ENCODE results near the gene GJD2. TPM values are rescaled to one million over a fixed set of nuclear protein-coding genes. Genes with fewer than 3 reads are reported as not detected.

Gene GJD2
- 0.11 TPM for total RNA-seq
- long read RNA-seq, result 0 reads

DNA sequence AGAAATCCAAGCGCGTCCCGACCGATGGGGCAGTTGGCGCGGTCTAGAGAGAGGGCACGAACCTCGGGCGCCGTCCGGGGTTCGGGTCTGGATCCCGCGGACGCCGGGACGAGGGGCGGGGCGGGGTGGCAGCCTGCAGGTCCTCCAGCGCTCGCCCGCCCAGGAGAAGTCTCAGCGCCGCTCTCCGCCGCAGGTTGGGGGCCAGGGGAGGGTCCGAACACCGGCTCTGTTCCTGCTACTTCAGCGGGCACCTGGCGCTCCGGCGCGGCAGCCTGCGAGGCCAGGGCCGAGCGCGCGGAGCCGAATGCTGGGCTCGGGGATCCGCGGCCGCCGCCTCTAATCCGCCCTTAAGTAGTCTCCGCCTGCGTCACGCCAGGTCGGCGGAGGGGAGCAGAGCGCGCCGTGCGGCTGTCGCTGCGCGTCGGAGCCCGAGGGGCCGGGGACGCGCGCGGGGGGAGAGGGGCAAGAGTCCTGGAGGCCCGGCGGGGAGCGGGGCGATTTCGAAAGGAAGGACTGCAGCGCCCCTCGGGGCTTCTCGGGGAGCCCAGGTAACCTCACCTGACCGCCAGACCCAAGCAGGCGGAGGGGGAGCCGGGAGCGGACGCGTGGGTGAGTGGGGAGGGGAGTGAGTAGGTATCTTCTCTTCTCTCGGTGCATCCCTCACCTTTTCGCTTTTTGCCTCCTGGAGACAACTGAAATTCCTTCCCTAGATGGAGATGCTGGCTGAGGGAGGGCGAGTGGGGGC, at the start of gene GJD2:
TSS of gene GJD2 (minus strand) at position 325 of the 745 bp plus-strand sequence. CDS start 510 bp downstream, outside the sequence.
- DNase-seq (ENCODE audit: low spot score), result no peak
- intact Hi-C loops (cut with DNase I), result no loop called here

DNA sequence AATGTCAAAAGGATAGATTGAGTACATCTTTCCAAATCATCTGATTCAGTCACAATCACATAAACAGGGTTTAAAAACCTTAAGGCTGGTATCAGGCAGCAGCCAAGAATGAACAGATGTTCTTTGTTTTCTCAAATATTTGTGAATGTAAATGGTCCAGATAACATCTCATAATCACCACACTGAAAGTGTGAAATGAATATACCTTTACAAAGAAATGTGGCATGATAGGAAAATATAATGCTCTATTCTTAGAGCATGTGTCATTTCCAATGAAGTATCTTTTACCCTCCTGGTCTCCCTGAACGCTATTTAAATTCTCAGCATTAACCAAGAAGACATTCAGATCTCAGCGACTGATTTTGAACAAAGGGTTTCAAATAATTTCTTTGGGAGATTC, 49.3 kb upstream of the GJD2 start:
- DNase-seq (ENCODE audit: low spot score), result no peak
- intact Hi-C loops (cut with DNase I), result no loop called here

GRCh38 chr15:34802803-34803750, 48.3 kb upstream of the GJD2 start:
- DNase-seq (ENCODE audit: low spot score), result no peak
- intact Hi-C loops (cut with DNase I), result no loop called here

DNA sequence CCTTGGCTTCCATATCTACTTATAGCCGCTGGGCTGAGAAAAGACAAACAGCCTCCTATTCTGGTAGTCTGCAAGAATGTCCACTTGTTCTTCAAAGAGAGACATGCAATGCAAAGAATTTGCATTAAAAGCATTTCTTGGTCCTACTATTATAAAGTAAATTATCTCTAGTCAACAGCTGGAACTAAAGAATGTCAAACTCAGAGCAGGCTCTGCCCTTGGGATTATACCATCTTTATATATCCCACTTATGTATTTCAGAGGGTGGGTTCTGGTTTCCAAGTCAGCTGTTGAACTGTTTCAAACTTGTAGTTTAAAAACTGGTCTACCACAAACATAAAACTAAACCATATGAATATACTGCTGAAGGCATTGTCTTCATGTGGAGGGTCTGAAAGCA, 47.6 kb upstream of the GJD2 start:
- no peak for DNase-seq (ENCODE audit: low spot score)
- intact Hi-C loops (cut with DNase I), result no loop called here

DNA sequence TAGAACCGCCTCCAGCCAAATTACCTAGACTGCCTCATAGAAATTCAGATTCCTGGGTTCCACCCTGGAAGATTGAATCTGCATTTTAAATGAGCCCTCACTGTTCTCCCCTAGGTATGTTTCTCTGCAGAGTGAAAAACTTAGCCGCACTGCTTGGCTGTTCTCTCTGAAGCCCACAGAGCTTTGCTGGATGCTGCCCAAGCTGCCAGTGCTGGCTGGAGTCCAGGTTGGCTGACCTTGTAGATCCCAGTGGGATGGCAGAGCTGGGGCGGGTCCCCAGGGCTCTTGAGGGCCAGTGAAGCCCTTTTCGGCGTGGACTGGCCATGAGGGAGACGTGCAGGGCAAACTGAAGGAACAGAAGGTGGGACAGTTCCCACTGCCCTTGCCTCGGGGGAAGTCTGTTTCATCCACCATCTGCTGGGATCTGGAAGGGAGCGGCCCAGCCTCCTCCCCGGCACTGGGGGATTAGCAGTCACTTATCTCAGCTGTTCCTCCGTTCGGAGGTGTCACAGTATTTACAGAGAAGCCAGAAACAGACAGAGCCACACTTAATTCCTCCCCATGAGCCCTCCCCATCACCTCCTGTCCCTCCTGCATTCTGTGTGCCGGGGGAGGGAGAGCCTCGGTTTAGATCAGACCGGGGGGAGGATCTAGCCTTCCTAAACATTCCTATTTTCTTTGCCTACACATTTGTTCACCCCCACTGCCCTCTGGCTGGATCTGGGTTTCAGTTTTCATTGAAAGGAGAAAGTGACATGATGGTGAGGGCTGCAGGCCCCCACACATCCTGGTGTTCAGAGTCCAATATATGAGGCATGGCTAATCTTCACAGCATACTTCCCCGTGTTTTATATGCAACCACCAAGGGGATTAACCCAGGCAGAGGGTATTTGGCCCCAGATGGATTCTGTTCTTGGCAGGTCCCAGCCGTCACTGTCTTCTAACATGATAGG, 44.6 kb upstream of the GJD2 start:
- intact Hi-C loops (cut with DNase I), result loop anchor here (10.0 kb wide), 1 partner anchor 55 kb away; no protein-coding TSS in a partner anchor
- peak; percentile 90 for DNase-seq (ENCODE audit: low spot score)

DNA sequence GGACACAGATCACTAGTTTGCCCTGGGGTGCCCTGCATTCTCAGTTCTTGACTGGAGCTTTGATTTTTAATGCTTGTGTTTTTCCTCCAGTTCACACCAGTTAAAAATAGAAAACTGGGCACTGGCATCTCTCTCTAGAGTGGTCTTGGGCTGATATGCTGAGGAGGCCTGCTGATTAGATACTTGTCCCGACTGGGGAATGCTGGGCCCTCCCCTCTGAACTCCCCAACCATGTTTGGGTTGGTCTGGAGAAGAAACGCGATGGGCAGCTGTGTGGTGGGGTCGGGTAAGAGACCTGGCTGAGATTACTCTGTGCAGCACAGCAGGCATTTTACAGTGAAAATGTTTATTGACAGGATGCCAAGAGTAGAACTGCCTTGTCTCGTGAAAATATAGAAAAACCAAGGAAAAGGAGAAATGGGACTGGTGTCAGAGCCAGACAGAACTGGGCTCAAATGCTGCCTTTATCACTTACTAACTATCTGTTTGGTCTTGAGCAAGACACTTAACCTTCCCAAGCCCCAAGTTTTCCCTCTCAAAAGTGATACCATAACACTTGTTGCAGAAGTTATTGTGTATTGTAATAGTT, 42.1 kb upstream of the GJD2 start:
- no peak for DNase-seq (ENCODE audit: low spot score)

DNA sequence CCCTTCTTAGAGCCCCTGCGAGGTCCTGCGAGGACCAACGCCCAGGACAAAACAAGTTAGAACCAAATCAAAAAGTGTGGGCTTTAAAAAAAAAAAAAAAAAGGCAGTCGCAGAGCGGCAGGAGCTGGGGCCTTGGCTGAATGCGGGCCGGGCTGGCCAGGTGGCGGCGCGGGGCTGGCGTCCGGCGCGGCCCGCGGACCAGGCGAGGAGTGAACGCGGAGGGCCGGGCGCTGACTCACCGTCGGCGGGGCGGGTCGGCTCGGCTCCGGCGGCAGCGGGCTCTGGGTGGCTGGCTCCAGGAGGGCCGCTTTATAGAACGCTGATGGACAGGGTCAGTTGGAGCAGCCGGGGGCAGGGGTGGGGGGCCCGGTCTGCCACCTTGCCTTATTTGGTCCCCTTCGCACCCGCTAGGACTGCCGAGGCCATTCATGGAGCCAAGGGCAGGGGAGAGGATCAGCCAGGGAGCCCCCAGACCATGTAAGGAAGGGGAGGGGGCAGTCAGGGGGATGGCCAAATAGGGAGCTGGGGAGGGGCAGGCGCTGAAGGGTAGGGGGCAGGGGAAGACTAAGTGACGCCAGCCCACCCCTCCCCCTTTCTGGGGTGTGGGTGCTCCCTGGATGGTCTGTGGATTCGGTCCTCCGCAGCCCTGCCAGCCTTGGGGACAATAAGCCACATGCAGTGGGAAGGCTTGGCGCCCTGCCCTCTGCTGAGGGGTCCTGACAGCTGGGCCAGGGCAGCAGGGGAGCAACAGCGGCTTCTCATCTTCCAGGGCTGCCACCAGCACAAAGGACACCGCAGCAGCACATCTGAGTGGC, 40.7 kb upstream of the GJD2 start, which contains the start of gene ACTC1:
TSS of gene ACTC1 (minus strand) at position 283 of the 815 bp plus-strand sequence. CDS start 741 bp downstream, outside the sequence.
- DNase-seq (ENCODE audit: low spot score), result peak; percentile 89
- intact Hi-C loops (cut with DNase I), result loop anchor here (2.0 to 10.0 kb wide), 3 partner anchors 59 to 105 kb away; no protein-coding TSS in a partner anchor

More for the DNA sequence above, 42.1 kb upstream of the GJD2 start:
- intact Hi-C loops (cut with DNase I), result loop anchor here (2.0 to 10.0 kb wide), 3 partner anchors 58 to 104 kb away; no protein-coding TSS in a partner anchor

DNA sequence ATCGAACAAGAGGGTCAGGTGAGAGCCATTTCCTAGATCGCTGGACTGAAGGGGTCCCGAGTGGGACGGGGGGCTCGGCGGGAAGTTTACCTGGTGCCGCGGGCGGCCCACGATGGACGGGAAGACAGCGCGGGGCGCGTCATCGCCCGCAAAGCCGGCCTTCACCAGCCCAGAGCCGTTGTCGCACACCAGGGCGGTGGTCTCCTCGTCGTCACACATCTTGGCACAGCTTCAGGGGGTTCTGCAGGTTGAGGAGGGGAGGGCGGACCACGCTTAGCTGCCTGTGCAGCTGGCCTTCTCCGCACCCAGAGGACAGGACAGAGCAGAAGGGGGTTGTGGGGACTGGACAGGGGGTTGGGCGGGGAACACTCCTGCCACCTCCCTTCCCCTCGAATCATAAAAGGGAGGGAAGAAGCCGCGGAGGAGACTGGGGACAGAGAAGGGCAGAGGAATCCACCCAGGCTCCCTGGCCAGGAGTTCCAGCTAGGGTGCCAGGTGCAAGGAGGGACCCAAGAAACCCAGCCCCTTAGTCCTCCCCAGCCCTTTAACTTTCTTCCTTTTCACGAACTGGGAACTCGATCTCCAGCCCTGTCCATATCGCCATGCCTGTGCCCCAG, 39.9 kb upstream of the GJD2 start:
- DNase-seq (ENCODE audit: low spot score), result no peak
- intact Hi-C loops (cut with DNase I), result loop anchor here (10.0 kb wide), 1 partner anchor 60 kb away; no protein-coding TSS in a partner anchor

GRCh38 chr15:34793901-34794300, 39.1 kb upstream of the GJD2 start:
- intact Hi-C loops (cut with DNase I), result loop anchor here (10.0 kb wide), 1 partner anchor 61 kb away; no protein-coding TSS in a partner anchor
- no peak for DNase-seq (ENCODE audit: low spot score)

GRCh38 chr15:34793071-34793470, 38.3 kb upstream of the GJD2 start:
- intact Hi-C loops (cut with DNase I), result loop anchor here (10.0 kb wide), 1 partner anchor 62 kb away; no protein-coding TSS in a partner anchor
- DNase-seq (ENCODE audit: low spot score), result no peak

DNA sequence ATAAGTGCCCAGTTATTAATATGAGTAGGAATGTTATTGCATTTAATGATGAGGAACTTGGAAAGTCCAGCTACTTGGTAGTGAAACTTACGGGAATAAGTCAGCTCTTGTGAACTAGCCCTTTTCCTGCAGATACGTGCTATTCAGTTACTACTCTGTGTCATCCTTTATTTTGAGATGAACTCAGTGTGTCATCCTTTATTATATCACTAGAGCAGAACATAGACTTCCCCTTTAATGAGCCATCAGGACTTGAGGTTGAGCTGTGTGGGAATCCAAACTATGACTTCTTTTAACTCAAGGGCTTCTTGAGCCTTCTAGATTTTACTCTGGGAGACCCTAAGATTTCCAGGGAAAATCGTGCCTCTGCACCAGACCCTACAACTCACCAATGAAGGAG, 36.9 kb upstream of the GJD2 start:
- DNase-seq (ENCODE audit: low spot score), result no peak
- intact Hi-C loops (cut with DNase I), result loop anchor here (10.0 kb wide), 1 partner anchor 63 kb away; no protein-coding TSS in a partner anchor

- no peak for DNase-seq (ENCODE audit: low spot score)
- intact Hi-C loops (cut with DNase I), result loop anchor here (10.0 kb wide), 1 partner anchor 65 kb away; no protein-coding TSS in a partner anchor
Observed at GRCh38 chr15:34790121-34790520, 35.3 kb upstream of the GJD2 start.

GRCh38 chr15:34789326-34789725, 34.5 kb upstream of the GJD2 start:
- no peak for DNase-seq (ENCODE audit: low spot score)
- intact Hi-C loops (cut with DNase I), result no loop called here

- DNase-seq (ENCODE audit: low spot score), result no peak
- intact Hi-C loops (cut with DNase I), result no loop called here
Observed at GRCh38 chr15:34786206-34786605, 31.4 kb upstream of the GJD2 start.

DNA sequence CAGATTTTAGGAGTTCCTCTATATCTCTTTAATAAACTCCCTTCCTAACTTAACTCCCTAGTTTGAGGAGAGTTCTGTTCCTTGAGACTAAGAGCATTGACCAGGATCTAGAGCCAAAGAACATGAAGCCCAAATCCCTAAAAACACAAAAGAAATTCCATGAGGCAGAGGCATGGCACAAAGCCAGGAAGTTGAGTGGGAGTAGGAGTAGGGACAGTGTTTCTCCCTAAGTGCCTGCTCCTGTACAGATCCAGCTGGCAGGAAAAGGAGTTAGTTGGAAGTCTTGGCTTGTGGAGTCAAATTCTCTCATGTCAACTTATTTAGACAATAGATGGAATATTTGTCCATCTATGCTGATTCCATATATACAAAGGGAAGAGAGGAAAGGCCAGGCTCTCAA, 29.2 kb upstream of the GJD2 start:
- intact Hi-C loops (cut with DNase I), result no loop called here

DNA sequence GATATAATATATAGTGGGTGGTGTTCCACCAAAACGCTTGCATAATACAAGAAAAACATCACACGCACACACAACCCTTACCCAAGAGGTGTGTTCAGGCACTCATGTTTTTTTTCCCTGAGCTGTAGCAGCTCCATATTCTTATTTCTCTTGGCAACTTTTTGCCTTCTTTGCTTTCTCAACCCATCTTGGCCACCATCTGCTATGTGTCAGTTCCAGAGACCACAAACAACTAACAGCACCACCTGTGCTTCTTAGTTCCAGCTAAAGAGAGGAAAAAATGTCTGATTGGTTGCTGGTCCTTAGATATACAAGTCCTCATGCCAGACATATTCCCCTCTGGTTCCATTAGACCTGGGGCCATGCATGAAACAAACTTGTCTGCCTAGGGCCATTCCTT, 28.6 kb upstream of the GJD2 start:
- DNase-seq (ENCODE audit: low spot score), result no peak
- intact Hi-C loops (cut with DNase I), result no loop called here

More for the DNA sequence above, 29.2 kb upstream of the GJD2 start:
- no peak for DNase-seq (ENCODE audit: low spot score)

GRCh38 chr15:34782901-34783300, 28.1 kb upstream of the GJD2 start:
- DNase-seq (ENCODE audit: low spot score), result no peak
- intact Hi-C loops (cut with DNase I), result no loop called here
